CD14-positive monocyte (primary cell): ENCODE results near the gene MRPL48. TPM values are rescaled to one million over a fixed set of nuclear protein-coding genes. Genes with fewer than 3 reads are reported as not detected.
A peak's percentile ranks its signal among the peaks of the same experiment; 100 is the strongest.

Experiments used
- DNase-seq, 3 donors: peaks; one replicate each; pipeline ENCODE4 v3.0.0-alpha.2; 2011 to 2022
- H2AFZ ChIP-seq: 2 replicates; pipeline ENCODE4 v1.6.0; 2012; ENCODE audit warnings: mild to moderate bottlenecking, low read depth, low read length, inconsistent platforms; ENCODE audit not compliant: insufficient read depth, poor library complexity, severe bottlenecking
- H3K27ac ChIP-seq, 2 donors: 1 replicate in 1 of 2; 2 replicates in 1 of 2; pipeline ENCODE4 v1.5.1; 2012 to 2013; ENCODE audit warnings: low read length in 2 of 2, control low read depth in 1 of 2, inconsistent platforms in 1 of 2, low read depth in 1 of 2, mild to moderate bottlenecking in 1 of 2
- H3K27me3 ChIP-seq, 2 donors: one replicate each; pipeline versions ENCODE4 v1.6.0 to v1.6.1; 2011 to 2013; ENCODE audit warnings: low read length in 2 of 2; ENCODE audit not compliant: control insufficient read depth in 2 of 2, insufficient read depth in 2 of 2
- H3K36me3 ChIP-seq, 2 donors: replicated peaks in 1 of 2; 1 replicate in 1 of 2; 2 replicates in 1 of 2; pipeline versions ENCODE4 v1.5.1 to v1.6.1; 2012 to 2013; ENCODE audit warnings: low read length in 2 of 2, control low read depth in 1 of 2, inconsistent platforms in 1 of 2, mild to moderate bottlenecking in 1 of 2; ENCODE audit not compliant: insufficient read depth in 2 of 2, control insufficient read depth in 1 of 2
- H3K4me1 ChIP-seq, 2 donors: 1 replicate in 1 of 2; 2 replicates in 1 of 2; pipeline versions ENCODE4 v1.5.1 to v1.6.1; 2012 to 2013; ENCODE audit warnings: low read length in 2 of 2, control low read depth in 1 of 2, inconsistent platforms in 1 of 2, mild to moderate bottlenecking in 1 of 2, moderate library complexity in 1 of 2; ENCODE audit not compliant: insufficient read depth in 2 of 2, control insufficient read depth in 1 of 2
- H3K4me2 ChIP-seq: replicated peaks from 2 replicates; pipeline ENCODE3; 2012; ENCODE audit warnings: low read length, moderate library complexity, mild to moderate bottlenecking; ENCODE audit not compliant: poor library complexity, severe bottlenecking; ENCODE audit errors: extremely low read depth
- H3K4me3 ChIP-seq, 3 experiments: fragments of 200-600 bp in 1 of 3; sonication (generic) in 1 of 3; replicated peaks in 1 of 3; 1 replicate in 2 of 3; 2 replicates in 1 of 3; pipeline ENCODE4 v1.5.1; 2011 to 2013; ENCODE audit warnings: low read length in 3 of 3, mild to moderate bottlenecking in 3 of 3, control low read depth in 2 of 3, low read depth in 2 of 3, inconsistent platforms in 1 of 3, moderate library complexity in 1 of 3
- H3K79me2 ChIP-seq: 2 replicates; pipeline ENCODE4 v1.6.0; 2012; ENCODE audit warnings: mild to moderate bottlenecking, control low read depth, inconsistent platforms, low read length, moderate library complexity; ENCODE audit not compliant: insufficient read depth
- H3K9ac ChIP-seq: 2 replicates; pipeline ENCODE4 v1.6.0; 2017; ENCODE audit warnings: low read length, mild to moderate bottlenecking; ENCODE audit not compliant: insufficient read depth, poor library complexity, severe bottlenecking
- H3K9me3 ChIP-seq, 2 donors: replicated peaks in 1 of 2; 1 replicate in 1 of 2; 2 replicates in 1 of 2; pipeline versions ENCODE4 v1.5.1 to v1.6.1; 2012 to 2013; ENCODE audit warnings: low read length in 2 of 2, control low read depth in 1 of 2; ENCODE audit not compliant: control insufficient read depth in 1 of 2, insufficient read depth in 1 of 2
- H4K20me1 ChIP-seq: 2 replicates; pipeline ENCODE4 v1.6.0; 2012; ENCODE audit warnings: mild to moderate bottlenecking, low read length, control low read depth, moderate library complexity; ENCODE audit not compliant: insufficient read depth
- H3K27ac Mint-ChIP-seq, 7 donors: one replicate each; pipeline ENCODE4 v1.8.0; 2020; ENCODE audit warnings: mild to moderate bottlenecking in 7 of 7, mixed read lengths in 7 of 7, moderate library complexity in 6 of 7, inconsistent platforms in 2 of 7
- H3K27me3 Mint-ChIP-seq, 3 donors: one replicate each; pipeline ENCODE4 v1.8.0; 2021 to 2022; ENCODE audit warnings: low read depth in 3 of 3, mild to moderate bottlenecking in 3 of 3, mixed read lengths in 3 of 3, moderate library complexity in 3 of 3, inconsistent platforms in 1 of 3
- H3K36me3 Mint-ChIP-seq, 2 donors: one replicate each; pipeline ENCODE4 v1.8.0; 2020; ENCODE audit warnings: mixed read lengths in 2 of 2, inconsistent platforms in 1 of 2, mild to moderate bottlenecking in 1 of 2
- H3K4me1 Mint-ChIP-seq: one replicate; pipeline ENCODE4 v1.8.0; 2020; ENCODE audit warnings: mild to moderate bottlenecking, mixed read lengths
- H3K4me3 Mint-ChIP-seq, 2 donors: one replicate each; pipeline ENCODE4 v1.8.0; 2020; ENCODE audit warnings: mild to moderate bottlenecking in 2 of 2, mixed read lengths in 2 of 2, moderate library complexity in 1 of 2
- H3K9me3 Mint-ChIP-seq, 7 donors: one replicate each; pipeline ENCODE4 v1.8.0; 2020 to 2022; ENCODE audit warnings: mixed read lengths in 7 of 7, mild to moderate bottlenecking in 6 of 7, moderate library complexity in 6 of 7, inconsistent platforms in 2 of 7
- CTCF ChIP-seq: fragments of 200-600 bp; IDR thresholded peaks from one replicate; pipeline ENCODE4 v1.8.0; 2022; ENCODE audit warnings: antibody characterized with exemption, mild to moderate bottlenecking
- WGBS: methylation state at CpG from one replicate; pipeline ENCODE4 v1.1.5; 2013; ENCODE audit warnings: missing lambda C conversion rate; ENCODE audit not compliant: insufficient coverage; 5-methylcytosine and 5-hydroxymethylcytosine counted together
- intact Hi-C, 2 donors: fragments of 100-400 bp; cut with micrococcal nuclease; formaldehyde crosslinking; loops; one replicate each; pipeline versions ENCODE4 v1.15.0 to v1.15.1; 2023
- polyA plus RNA-seq, 3 donors: library from polyadenylated mRNA; depleted of rRNA in 1 of 3; unstranded in 2 of 3; stranded (reverse) in 1 of 3; fragments of 300-500 nt in 2 of 3; fragments of >200 nt in 1 of 3; fragmentation: Illumina TruSeq in 2 of 3; gene quantifications; 1 replicate in 2 of 3; 2 replicates in 1 of 3; pipeline ENCODE4 v1.2.3, GENCODE V29; 2012 to 2021

MRPL48 gene
- polyA plus RNA-seq, 3 donors: 17.8 to 43.1 (median 42.9) TPM

GRCh38 chr11:73875840-73876239 lies 88.2 kb downstream of the MRPL48 start:
- H3K27me3 ChIP-seq: no peaks in the 10 kb centered on the region
- H3K4me3 ChIP-seq: peak overlapping the region; percentile 62 to 97 (median 88)
- 71% methylated on average over 3 of the region's 8 CpGs for WGBS
- H3K27me3 Mint-ChIP-seq: peaks cover 0 to 2% (median 2%) of the 10 kb centered on the region in 3 donors
- no peak for DNase-seq
- H3K9ac ChIP-seq: peak overlapping the region; percentile 70
- H3K9me3 Mint-ChIP-seq: no peaks in the 10 kb centered on the region
- H3K36me3 ChIP-seq: peaks cover 24 to 42% of the 10 kb centered on the region in 2 donors
- H3K27ac ChIP-seq: peak overlapping the region in 1 of 2 donors; percentile 90
- TF ChIP-seq CTCF: no peak
- peak overlapping the region in 6 of 7 donors; percentile 32 to 96 (median 91) for H3K27ac Mint-ChIP-seq
- H4K20me1 ChIP-seq: no peaks in the 10 kb centered on the region
- H3K4me1 ChIP-seq: peaks cover 20% of the 10 kb centered on the region in 2 donors
- H3K4me1 Mint-ChIP-seq: peaks cover 28% of the 10 kb centered on the region
- H3K36me3 Mint-ChIP-seq: peaks cover 30 to 46% of the 10 kb centered on the region in 2 donors
- peak overlapping the region; percentile 99 to 100 for H3K4me3 Mint-ChIP-seq
- intact Hi-C loops: no loop called here
- peak overlapping the region; percentile 90 for H2AFZ ChIP-seq
- no peaks in the 10 kb centered on the region for H3K9me3 ChIP-seq
- peaks cover 47% of the 10 kb centered on the region for H3K79me2 ChIP-seq
- peak overlapping the region; percentile 83 for H3K4me2 ChIP-seq

- H3K27ac Mint-ChIP-seq: peak within 1 kb of the TSS; percentile 87 to 99 (median 96)
- no peaks in the 10 kb centered on the region for H3K9me3 ChIP-seq
- TF ChIP-seq CTCF: no peak
- peaks cover 0 to 2% (median 2%) of the 10 kb centered on the region in 3 donors for H3K27me3 Mint-ChIP-seq
- H3K36me3 ChIP-seq: peaks cover 19 to 34% of the 10 kb centered on the region in 2 donors
- H3K27me3 ChIP-seq: no peaks in the 10 kb centered on the region
- peak within 1 kb of the TSS; percentile 90 for H2AFZ ChIP-seq
- peaks cover 47% of the 10 kb centered on the region for H3K79me2 ChIP-seq
- H3K4me3 ChIP-seq: peak within 1 kb of the TSS; percentile 62 to 97 (median 88)
- H3K4me3 Mint-ChIP-seq: peak within 1 kb of the TSS; percentile 99 to 100
- H3K9me3 Mint-ChIP-seq: no peaks in the 10 kb centered on the region
- intact Hi-C loops: no loop called here
- peaks cover 22 to 37% of the 10 kb centered on the region in 2 donors for H3K36me3 Mint-ChIP-seq
- H3K4me2 ChIP-seq: peak within 1 kb of the TSS; percentile 83
- H3K27ac ChIP-seq: peak within 1 kb of the TSS; percentile 69 to 90
- DNase-seq: peak; percentile 86 to 92 (median 91)
- H3K4me1 ChIP-seq: peaks cover 20% of the 10 kb centered on the region in 2 donors
- peak within 1 kb of the TSS; percentile 70 for H3K9ac ChIP-seq
- WGBS: under 1% methylated on average over 54 of the region's 57 CpGs
- H3K4me1 Mint-ChIP-seq: peaks cover 28% of the 10 kb centered on the region
- H4K20me1 ChIP-seq: no peaks in the 10 kb centered on the region
Observed at GRCh38 chr11:73876424-73877310, 89.0 kb downstream of the MRPL48 start, which contains the start of the genes COA4 and PAAF1. TSS of gene COA4 (minus strand) at chr11:73876846. CDS start at chr11:73873378, 3,468 bp downstream. TSS of gene PAAF1 (plus strand) at chr11:73876999. CDS start at chr11:73877022, 23 bp downstream.
